HG02884 (cell line): ENCODE measurements around the gene EPAS1.
"Not testable (repeated sequence)": the region's sequence is repeated elsewhere in the genome, so short reads cannot be mapped to it uniquely, and the experiment has no call there.

Experiments used
- ATAC-seq: cut with Tn5 transposase; IDR thresholded peaks from one replicate; pipeline ENCODE4 v1.9.1; 2021; ENCODE audit warnings: mild to moderate bottlenecking, moderate library complexity; ENCODE audit not compliant: unreplicated experiment

The EPAS1 gene

GRCh38 chr2:46394649-46395510 lies 97.7 kb downstream of the EPAS1 start:
- ATAC-seq: no peak

DNA sequence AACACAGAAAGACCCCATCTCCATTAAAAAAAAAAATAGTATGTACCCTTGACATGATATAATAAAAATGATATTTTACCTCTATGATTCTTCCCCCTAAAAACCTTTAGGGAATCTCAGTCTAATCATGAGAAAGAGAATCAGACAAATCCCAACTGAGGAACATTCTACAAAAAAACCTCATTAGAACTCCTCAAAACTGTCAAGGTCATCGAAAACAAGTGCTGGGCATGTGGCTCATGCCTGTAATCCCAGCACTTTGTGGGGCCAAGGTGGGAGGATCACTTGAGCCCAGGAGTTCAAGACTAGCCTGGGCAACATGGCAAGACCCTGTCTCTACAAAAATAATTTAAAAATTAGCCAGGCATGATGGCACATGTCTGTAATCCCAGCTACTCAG lies 98.5 kb downstream of the EPAS1 start:
- not testable (repeated sequence) for ATAC-seq

DNA sequence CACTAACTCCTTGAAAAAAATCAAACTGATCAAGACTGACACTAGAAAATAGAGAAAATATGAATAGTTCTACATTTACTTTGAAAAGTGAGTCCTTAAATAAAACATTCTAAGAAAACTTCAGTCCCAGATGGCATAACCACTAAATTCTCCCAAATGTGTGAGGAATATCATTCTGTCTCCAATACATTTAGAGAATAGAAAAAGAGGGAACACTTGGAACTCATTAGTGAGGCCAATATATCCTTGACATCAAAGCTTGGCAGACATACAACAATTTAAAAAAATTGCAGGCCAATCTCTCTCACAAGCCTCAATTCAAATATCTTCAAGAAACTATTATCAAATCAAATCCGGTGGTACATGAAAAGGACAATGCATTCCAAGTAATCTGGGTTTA lies 102.8 kb downstream of the EPAS1 start:
- no peak for ATAC-seq

- ATAC-seq: no peak
Measured at GRCh38 chr2:46402874-46403273, 105.7 kb downstream of the EPAS1 start.

DNA sequence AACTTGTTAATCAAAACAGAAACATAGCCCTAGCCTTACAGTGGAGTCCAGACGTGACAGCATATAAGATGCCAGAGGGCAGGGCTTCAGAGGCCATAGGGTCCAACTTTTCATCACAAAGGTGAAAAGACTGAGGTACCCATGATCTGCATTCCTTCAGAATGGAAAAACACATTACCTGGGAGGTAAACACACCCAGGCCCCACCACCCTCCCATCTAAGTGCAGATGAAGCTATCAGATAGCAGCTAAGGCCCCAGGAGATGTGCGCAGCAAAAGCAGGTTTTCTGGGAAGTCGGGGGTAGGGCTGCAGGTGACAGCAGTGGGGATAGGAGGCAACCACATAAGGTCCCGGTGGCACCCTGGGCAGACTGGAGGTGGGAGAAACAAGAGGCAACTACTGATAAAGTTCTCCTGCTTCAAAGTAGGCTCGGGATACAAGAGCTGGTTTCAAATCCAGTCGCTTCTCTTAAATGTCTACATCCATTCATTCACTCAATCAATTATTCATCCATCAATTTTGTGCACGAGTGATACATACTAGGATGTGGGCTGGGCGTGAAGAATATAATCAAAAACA lies 107.1 kb downstream of the EPAS1 start:
- ATAC-seq: no peak

- no peak for ATAC-seq
Measured at GRCh38 chr2:46407852-46408455, 110.7 kb downstream of the EPAS1 start.

- ATAC-seq: no peak
Measured at GRCh38 chr2:46409756-46410155, 112.5 kb downstream of the EPAS1 start.

GRCh38 chr2:46410273-46411244 lies 113.4 kb downstream of the EPAS1 start:
- no peak for ATAC-seq

- no peak for ATAC-seq
Measured at GRCh38 chr2:46411245-46411641, 114.0 kb downstream of the EPAS1 start.

DNA sequence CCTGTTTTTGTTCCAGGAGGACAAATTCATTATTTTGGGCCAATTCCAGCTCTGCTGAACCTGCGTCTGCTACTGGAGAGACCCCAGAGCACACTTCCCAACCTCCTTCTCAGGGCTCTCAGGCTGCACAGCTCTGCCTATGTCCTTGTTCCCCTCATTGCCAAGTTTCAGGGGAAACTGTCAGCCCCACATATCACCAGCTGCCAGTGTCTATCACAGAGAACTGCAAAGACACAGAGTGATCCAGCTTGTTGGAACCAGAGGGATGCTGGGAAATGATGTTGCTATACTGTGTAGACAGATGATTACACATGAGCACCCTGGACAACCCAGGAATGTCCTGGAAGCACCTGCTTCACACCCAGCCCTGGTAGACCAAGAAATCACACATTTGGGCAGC lies 114.8 kb downstream of the EPAS1 start:
- no peak for ATAC-seq

GRCh38 chr2:46413111-46413510 lies 115.9 kb downstream of the EPAS1 start:
- no peak for ATAC-seq

GRCh38 chr2:46413631-46414030 lies 116.4 kb downstream of the EPAS1 start:
- no peak for ATAC-seq

GRCh38 chr2:46414701-46415100 lies 117.5 kb downstream of the EPAS1 start:
- no peak for ATAC-seq

DNA sequence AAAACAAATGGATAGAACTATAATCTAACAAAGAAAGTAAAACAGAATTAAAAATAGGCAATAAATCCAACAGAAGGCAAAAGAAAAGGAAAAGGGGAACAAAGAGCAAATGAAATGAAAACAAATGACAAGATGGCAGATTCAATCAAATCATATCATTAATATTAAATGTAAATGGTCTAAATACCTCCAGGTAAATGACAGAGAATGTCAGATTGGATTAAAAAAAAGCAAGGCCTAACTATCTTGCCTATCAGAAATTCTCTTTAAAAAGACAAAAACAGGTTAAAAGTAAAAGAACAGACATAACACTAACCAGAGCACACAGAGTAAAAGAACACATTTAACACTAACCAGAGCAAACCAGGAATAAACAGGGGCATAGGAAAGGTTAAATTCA lies 119.1 kb downstream of the EPAS1 start:
- no peak for ATAC-seq

DNA sequence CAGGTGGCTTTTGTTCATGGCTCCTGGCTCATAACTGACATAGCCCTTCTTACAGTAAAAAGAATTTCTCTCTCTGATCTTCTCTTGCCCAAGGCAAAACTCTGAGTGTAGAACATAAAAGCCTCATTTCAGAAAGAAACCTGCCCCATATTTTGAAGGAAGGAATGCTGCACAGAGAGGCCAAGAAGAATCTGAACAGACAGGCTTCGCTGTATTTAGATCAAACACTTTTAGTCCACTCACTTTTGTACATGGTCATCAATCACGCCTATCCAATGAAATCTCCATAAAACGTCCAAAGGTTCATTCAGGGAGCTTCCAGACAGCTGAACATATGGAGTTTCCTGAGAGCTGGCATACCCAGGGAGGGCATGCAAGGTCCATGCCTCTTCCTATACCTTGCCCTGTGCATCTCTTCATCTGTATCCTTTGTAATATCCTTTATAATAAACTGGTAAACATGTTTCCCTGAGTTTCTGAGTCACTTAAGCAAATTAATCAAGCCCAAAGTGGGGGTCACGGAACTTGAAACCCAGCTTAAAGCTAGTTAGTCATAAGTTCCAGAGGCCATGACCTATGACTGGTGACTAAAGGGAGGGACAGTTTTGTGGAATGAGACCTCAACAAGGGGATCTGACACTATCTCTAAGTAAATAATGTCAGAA lies 119.7 kb downstream of the EPAS1 start:
- ATAC-seq: no peak

GRCh38 chr2:46420945-46421344 lies 123.7 kb downstream of the EPAS1 start:
- ATAC-seq: no peak

GRCh38 chr2:46421361-46421760 lies 124.2 kb downstream of the EPAS1 start:
- ATAC-seq: no peak

DNA sequence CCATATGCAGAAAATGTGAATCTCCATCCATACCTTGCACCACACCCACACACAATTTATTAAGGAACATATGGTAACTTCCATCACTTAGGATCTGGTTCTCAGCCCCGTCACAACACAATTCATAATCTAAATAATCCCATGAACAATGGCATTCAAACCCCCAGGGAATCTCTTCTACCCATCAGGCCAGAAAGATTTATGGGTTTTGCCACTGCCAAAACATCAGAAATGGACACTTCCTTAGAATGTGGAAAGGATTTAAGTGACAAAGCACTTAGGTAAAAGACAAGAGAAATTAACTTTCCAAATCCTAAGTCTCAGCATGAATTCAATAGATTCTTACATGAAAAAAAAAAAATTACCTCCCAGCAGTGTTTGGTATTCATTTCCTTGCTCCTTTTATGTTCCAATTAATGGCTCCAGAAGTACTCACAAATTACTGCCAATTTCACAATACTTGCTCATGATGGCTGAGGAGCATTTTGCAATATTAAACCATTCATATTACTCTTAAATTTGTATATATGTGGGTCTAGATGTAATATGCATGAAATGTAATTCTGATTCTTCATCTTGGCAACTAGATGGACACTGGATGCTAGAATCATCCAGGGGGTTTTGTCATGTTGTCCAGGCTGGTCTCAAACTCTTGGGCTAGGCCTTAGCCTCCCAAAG lies 125.6 kb downstream of the EPAS1 start:
- no peak for ATAC-seq

- no peak for ATAC-seq
Measured at GRCh38 chr2:46424937-46425336, 127.7 kb downstream of the EPAS1 start.

- ATAC-seq: no peak
Measured at GRCh38 chr2:46428911-46429436, 131.8 kb downstream of the EPAS1 start.
